ENCODE data around the gene ERVMER34-1.

The ERVMER34-1 gene

GRCh38 chr4:52750819-52751486 lies at the start of gene ERVMER34-1:
Gene ERVMER34-1, minus strand, starts transcription at chr4:52751425. Its CDS starts 5,905 bp downstream, at chr4:52745520.
- Histone ChIP-seq H3K9me3 (ENCODE audit: control insufficient read depth in 1 of 2, low read length in 2 of 2) (no peaks in the 10 kb centered on the region), H3K4me1 (ENCODE audit: control insufficient read depth in 1 of 2, insufficient read depth in 2 of 2, low read length in 2 of 2) (peaks cover 0 to 11% of the 10 kb centered on the region in 2 donors), H3K36me3 (ENCODE audit: control insufficient read depth in 1 of 2, insufficient read depth in 2 of 2, low read length in 2 of 2) (no peaks in the 10 kb centered on the region), H3K27me3 (ENCODE audit: control insufficient read depth in 1 of 2, insufficient read depth in 2 of 2, low read length in 2 of 2) (peaks cover 11% of the 10 kb centered on the region in 2 donors), H3K4me3 (ENCODE audit: low read depth in 1 of 2, low read length in 2 of 2) (peak within 1 kb of the TSS; percentile 61 to 65), H3K27ac (ENCODE audit: low read depth, low read length) (no peak within 1 kb of the TSS), H3K9ac (ENCODE audit: low read depth in 1 of 2, low read length in 2 of 2) (no peak within 1 kb of the TSS)

GRCh38 chr4:52799813-52800212 lies 48.6 kb upstream of the ERVMER34-1 start:
- no peak overlapping the region for H3K9ac ChIP-seq (ENCODE audit: low read depth in 1 of 2, low read length in 2 of 2)
- H3K4me1 ChIP-seq (ENCODE audit: control insufficient read depth in 1 of 2, insufficient read depth in 2 of 2, low read length in 2 of 2) = no peaks in the 10 kb centered on the region
- no peaks in the 10 kb centered on the region for H3K36me3 ChIP-seq (ENCODE audit: control insufficient read depth in 1 of 2, insufficient read depth in 2 of 2, low read length in 2 of 2)
- H3K4me3 ChIP-seq (ENCODE audit: low read depth in 1 of 2, low read length in 2 of 2) = no peak overlapping the region
- H3K27ac ChIP-seq (ENCODE audit: low read depth, low read length) = no peak overlapping the region
- H3K9me3 ChIP-seq (ENCODE audit: control insufficient read depth in 1 of 2, low read length in 2 of 2) = no peaks in the 10 kb centered on the region
- H3K27me3 ChIP-seq (ENCODE audit: control insufficient read depth in 1 of 2, insufficient read depth in 2 of 2, low read length in 2 of 2) = no peaks in the 10 kb centered on the region

DNA sequence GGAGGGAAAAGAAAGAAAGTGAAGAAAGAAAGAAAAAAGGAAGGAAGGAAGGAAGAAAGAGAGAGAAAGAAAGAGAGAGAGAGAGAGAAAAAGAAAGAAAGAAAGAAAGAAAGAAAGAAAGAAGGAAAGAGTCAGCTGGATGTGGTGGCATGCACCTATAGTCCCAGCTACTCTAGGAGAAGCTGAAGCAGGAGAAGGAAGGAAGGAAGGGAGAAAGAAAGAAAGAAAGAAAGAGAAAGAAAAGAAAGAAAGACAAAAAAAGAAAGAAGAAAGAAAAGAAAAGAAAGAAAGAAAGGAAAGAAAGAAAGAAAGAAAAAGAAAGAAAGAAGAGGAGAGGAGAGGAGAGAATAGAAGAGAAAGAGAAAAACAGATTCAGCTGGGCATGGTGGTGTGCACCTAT lies 44.3 kb upstream of the ERVMER34-1 start:
- Histone ChIP-seq H3K27ac (ENCODE audit: low read depth, low read length) (no peak overlapping the region), H3K4me1 (ENCODE audit: control insufficient read depth in 1 of 2, insufficient read depth in 2 of 2, low read length in 2 of 2) (no peaks in the 10 kb centered on the region), H3K4me3 (ENCODE audit: low read depth in 1 of 2, low read length in 2 of 2) (no peak overlapping the region), H3K36me3 (ENCODE audit: control insufficient read depth in 1 of 2, insufficient read depth in 2 of 2, low read length in 2 of 2) (no peaks in the 10 kb centered on the region), H3K9ac (ENCODE audit: low read depth in 1 of 2, low read length in 2 of 2) (no peak overlapping the region), H3K9me3 (ENCODE audit: control insufficient read depth in 1 of 2, low read length in 2 of 2) (no peaks in the 10 kb centered on the region), H3K27me3 (ENCODE audit: control insufficient read depth in 1 of 2, insufficient read depth in 2 of 2, low read length in 2 of 2) (no peaks in the 10 kb centered on the region)

GRCh38 chr4:52791936-52792335 lies 40.7 kb upstream of the ERVMER34-1 start:
- H3K27ac ChIP-seq (ENCODE audit: low read depth, low read length) = no peak overlapping the region
- no peak overlapping the region for H3K9ac ChIP-seq (ENCODE audit: low read depth in 1 of 2, low read length in 2 of 2)
- no peaks in the 10 kb centered on the region for H3K36me3 ChIP-seq (ENCODE audit: control insufficient read depth in 1 of 2, insufficient read depth in 2 of 2, low read length in 2 of 2)
- no peaks in the 10 kb centered on the region for H3K9me3 ChIP-seq (ENCODE audit: control insufficient read depth in 1 of 2, low read length in 2 of 2)
- no peaks in the 10 kb centered on the region for H3K27me3 ChIP-seq (ENCODE audit: control insufficient read depth in 1 of 2, insufficient read depth in 2 of 2, low read length in 2 of 2)
- H3K4me1 ChIP-seq (ENCODE audit: control insufficient read depth in 1 of 2, insufficient read depth in 2 of 2, low read length in 2 of 2) = no peaks in the 10 kb centered on the region
- no peak overlapping the region for H3K4me3 ChIP-seq (ENCODE audit: low read depth in 1 of 2, low read length in 2 of 2)

DNA sequence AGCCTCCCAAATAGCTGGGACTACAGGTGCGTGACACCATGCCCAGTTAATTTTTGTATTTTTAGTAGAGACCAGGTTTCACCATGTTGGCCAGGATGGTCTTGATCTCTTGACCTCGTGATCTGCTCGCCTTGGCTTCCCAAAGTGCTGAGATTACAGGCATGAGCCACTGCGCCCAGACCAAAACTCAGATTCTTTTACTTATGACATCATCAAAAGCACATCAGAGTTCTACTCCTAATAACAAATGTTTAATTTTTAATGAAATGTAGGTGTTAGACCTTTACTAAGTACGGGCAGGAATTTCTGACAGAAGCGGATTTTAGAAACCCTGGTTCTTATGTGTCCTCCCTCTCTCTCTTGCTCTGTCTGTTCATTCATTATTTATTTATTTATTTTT lies 38.5 kb upstream of the ERVMER34-1 start:
- no peaks in the 10 kb centered on the region for H3K4me1 ChIP-seq (ENCODE audit: control insufficient read depth in 1 of 2, insufficient read depth in 2 of 2, low read length in 2 of 2)
- no peaks in the 10 kb centered on the region for H3K9me3 ChIP-seq (ENCODE audit: control insufficient read depth in 1 of 2, low read length in 2 of 2)

GRCh38 chr4:52788806-52789205 lies 37.6 kb upstream of the ERVMER34-1 start:
- Histone ChIP-seq H3K9me3 (ENCODE audit: control insufficient read depth in 1 of 2, low read length in 2 of 2) (no peaks in the 10 kb centered on the region), H3K4me3 (ENCODE audit: low read depth in 1 of 2, low read length in 2 of 2) (no peak overlapping the region), H3K27me3 (ENCODE audit: control insufficient read depth in 1 of 2, insufficient read depth in 2 of 2, low read length in 2 of 2) (no peaks in the 10 kb centered on the region), H3K9ac (ENCODE audit: low read depth in 1 of 2, low read length in 2 of 2) (no peak overlapping the region), H3K36me3 (ENCODE audit: control insufficient read depth in 1 of 2, insufficient read depth in 2 of 2, low read length in 2 of 2) (no peaks in the 10 kb centered on the region), H3K4me1 (ENCODE audit: control insufficient read depth in 1 of 2, insufficient read depth in 2 of 2, low read length in 2 of 2) (no peaks in the 10 kb centered on the region), H3K27ac (ENCODE audit: low read depth, low read length) (no peak overlapping the region)

More for the DNA sequence above, 38.5 kb upstream of the ERVMER34-1 start:
- no peaks in the 10 kb centered on the region for H3K36me3 ChIP-seq (ENCODE audit: control insufficient read depth in 1 of 2, insufficient read depth in 2 of 2, low read length in 2 of 2)
- H3K27ac ChIP-seq (ENCODE audit: low read depth, low read length) = no peak overlapping the region
- no peaks in the 10 kb centered on the region for H3K27me3 ChIP-seq (ENCODE audit: control insufficient read depth in 1 of 2, insufficient read depth in 2 of 2, low read length in 2 of 2)
- H3K9ac ChIP-seq (ENCODE audit: low read depth in 1 of 2, low read length in 2 of 2) = no peak overlapping the region
- no peak overlapping the region for H3K4me3 ChIP-seq (ENCODE audit: low read depth in 1 of 2, low read length in 2 of 2)

DNA sequence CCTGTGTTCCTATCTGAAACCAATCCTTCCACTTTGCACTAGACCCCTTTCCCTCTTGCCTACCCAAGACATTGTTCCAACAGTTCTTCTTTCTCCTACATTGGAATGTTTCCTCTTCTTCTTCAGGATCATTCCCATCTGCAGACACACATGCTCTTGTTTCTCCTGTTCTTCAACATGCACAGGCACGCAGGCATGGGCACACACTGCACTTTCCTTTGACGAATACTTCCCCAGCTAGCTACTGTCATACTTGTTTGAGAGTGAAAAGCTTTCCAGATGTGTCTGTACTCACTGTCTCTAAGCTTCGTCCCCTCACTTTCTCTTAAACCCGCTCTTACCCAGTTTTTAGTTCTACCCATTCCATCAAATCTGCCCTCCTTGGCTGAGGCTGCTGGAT lies 31.8 kb upstream of the ERVMER34-1 start:
- Histone ChIP-seq H3K4me3 (ENCODE audit: low read depth in 1 of 2, low read length in 2 of 2) (no peak overlapping the region), H3K4me1 (ENCODE audit: control insufficient read depth in 1 of 2, insufficient read depth in 2 of 2, low read length in 2 of 2) (no peaks in the 10 kb centered on the region), H3K27ac (ENCODE audit: low read depth, low read length) (no peak overlapping the region), H3K9me3 (ENCODE audit: control insufficient read depth in 1 of 2, low read length in 2 of 2) (no peaks in the 10 kb centered on the region), H3K27me3 (ENCODE audit: control insufficient read depth in 1 of 2, insufficient read depth in 2 of 2, low read length in 2 of 2) (no peaks in the 10 kb centered on the region), H3K36me3 (ENCODE audit: control insufficient read depth in 1 of 2, insufficient read depth in 2 of 2, low read length in 2 of 2) (no peaks in the 10 kb centered on the region), H3K9ac (ENCODE audit: low read depth in 1 of 2, low read length in 2 of 2) (no peak overlapping the region)

GRCh38 chr4:52780617-52781354 lies 29.6 kb upstream of the ERVMER34-1 start:
- H3K9me3 ChIP-seq (ENCODE audit: control insufficient read depth in 1 of 2, low read length in 2 of 2) = no peaks in the 10 kb centered on the region
- H3K4me3 ChIP-seq (ENCODE audit: low read depth in 1 of 2, low read length in 2 of 2) = no peak overlapping the region
- H3K27me3 ChIP-seq (ENCODE audit: control insufficient read depth in 1 of 2, insufficient read depth in 2 of 2, low read length in 2 of 2) = no peaks in the 10 kb centered on the region

DNA sequence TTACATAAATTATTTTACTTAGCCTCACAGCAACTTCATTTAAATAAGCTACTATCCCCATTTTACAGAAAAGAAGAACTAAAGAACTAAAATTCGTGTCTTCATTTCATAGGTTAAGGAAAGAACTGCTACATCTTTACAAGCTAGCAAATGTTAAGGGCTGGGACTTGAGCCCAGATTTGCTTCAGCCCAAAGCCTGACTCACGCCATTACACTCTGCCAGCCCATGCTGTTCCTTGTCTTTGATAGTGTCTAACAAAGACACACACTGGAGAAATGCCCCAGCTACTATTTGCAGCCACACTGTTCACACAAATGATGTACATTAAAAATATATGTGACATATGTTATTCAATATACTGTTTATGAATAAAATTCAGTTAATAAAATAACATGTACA lies 29.0 kb upstream of the ERVMER34-1 start:
- H3K27ac ChIP-seq (ENCODE audit: low read depth, low read length) = no peak overlapping the region
- H3K27me3 ChIP-seq (ENCODE audit: control insufficient read depth in 1 of 2, insufficient read depth in 2 of 2, low read length in 2 of 2) = no peaks in the 10 kb centered on the region
- H3K9ac ChIP-seq (ENCODE audit: low read depth in 1 of 2, low read length in 2 of 2) = no peak overlapping the region
- no peaks in the 10 kb centered on the region for H3K36me3 ChIP-seq (ENCODE audit: control insufficient read depth in 1 of 2, insufficient read depth in 2 of 2, low read length in 2 of 2)
- H3K9me3 ChIP-seq (ENCODE audit: control insufficient read depth in 1 of 2, low read length in 2 of 2) = no peaks in the 10 kb centered on the region
- no peaks in the 10 kb centered on the region for H3K4me1 ChIP-seq (ENCODE audit: control insufficient read depth in 1 of 2, insufficient read depth in 2 of 2, low read length in 2 of 2)
- no peak overlapping the region for H3K4me3 ChIP-seq (ENCODE audit: low read depth in 1 of 2, low read length in 2 of 2)

More at GRCh38 chr4:52780617-52781354, 29.6 kb upstream of the ERVMER34-1 start:
- Histone ChIP-seq H3K9ac (ENCODE audit: low read depth in 1 of 2, low read length in 2 of 2) (no peak overlapping the region), H3K36me3 (ENCODE audit: control insufficient read depth in 1 of 2, insufficient read depth in 2 of 2, low read length in 2 of 2) (no peaks in the 10 kb centered on the region), H3K4me1 (ENCODE audit: control insufficient read depth in 1 of 2, insufficient read depth in 2 of 2, low read length in 2 of 2) (no peaks in the 10 kb centered on the region), H3K27ac (ENCODE audit: low read depth, low read length) (no peak overlapping the region)

GRCh38 chr4:52760256-52760655 lies 9.0 kb upstream of the ERVMER34-1 start:
- H3K9me3 ChIP-seq (ENCODE audit: control insufficient read depth in 1 of 2, low read length in 2 of 2) = no peaks in the 10 kb centered on the region
- H3K4me3 ChIP-seq (ENCODE audit: low read depth in 1 of 2, low read length in 2 of 2) = no peak overlapping the region
- no peaks in the 10 kb centered on the region for H3K36me3 ChIP-seq (ENCODE audit: control insufficient read depth in 1 of 2, insufficient read depth in 2 of 2, low read length in 2 of 2)
- no peaks in the 10 kb centered on the region for H3K4me1 ChIP-seq (ENCODE audit: control insufficient read depth in 1 of 2, insufficient read depth in 2 of 2, low read length in 2 of 2)
- H3K27ac ChIP-seq (ENCODE audit: low read depth, low read length) = no peak overlapping the region
- H3K9ac ChIP-seq (ENCODE audit: low read depth in 1 of 2, low read length in 2 of 2) = no peak overlapping the region
- H3K27me3 ChIP-seq (ENCODE audit: control insufficient read depth in 1 of 2, insufficient read depth in 2 of 2, low read length in 2 of 2) = no peaks in the 10 kb centered on the region
